ENCODE data around the gene JAZF1.

DNA sequence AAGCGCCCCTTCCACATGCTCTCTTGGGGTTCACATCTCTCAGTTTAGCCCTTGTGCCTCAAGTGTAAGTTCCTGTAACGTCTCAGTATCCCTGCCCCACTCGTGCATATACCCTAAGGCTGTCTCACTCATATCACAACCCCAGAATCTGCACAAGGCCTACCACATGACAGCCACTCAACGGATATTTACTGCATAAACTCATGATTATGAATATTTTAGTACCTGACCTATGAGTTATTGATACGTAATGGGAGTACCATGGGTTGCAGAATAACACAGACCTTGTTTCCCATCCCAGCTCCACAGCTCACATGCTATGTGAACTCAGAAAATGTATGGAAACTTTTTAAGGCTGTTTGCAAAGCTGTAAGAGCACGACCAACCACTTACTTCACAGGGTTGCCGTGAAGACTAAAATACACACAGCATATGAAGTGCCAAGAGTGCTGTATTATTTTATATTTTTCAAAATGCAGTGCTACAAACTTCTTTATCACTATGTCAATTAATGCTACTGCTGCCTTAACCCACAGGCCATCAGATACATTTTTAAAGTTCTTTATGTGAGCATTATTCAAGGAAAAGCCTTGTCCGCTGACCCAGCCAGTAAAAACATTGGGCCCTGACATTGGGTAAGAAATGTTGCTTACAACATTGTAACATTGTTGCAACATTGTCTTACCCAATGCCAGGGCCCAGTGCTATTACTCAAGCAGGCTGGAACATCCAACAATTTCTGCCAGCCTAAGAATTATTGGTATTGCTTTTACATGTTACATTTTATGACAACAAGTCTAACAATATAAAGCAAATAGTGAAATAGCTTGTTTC is 97.2 kb downstream of the JAZF1 start:
- no peak for TF ChIP-seq CTCF (IDR thresholded peaks at IDR 0.05)
- TF ChIP-seq POLR2A (IDR thresholded peaks at IDR 0.05), result no peak
- peak; percentile 46 to 71 (median 61) for TF ChIP-seq POLR2AphosphoS5 (IDR thresholded peaks at IDR 0.05)
- no peak for TF ChIP-seq EP300 (IDR thresholded peaks at IDR 0.05)
